Muscle of leg (tissue), 11 donors: Measurements from ENCODE around the gene ATG14. TPM values are rescaled to one million over a fixed set of nuclear protein-coding genes. Genes with fewer than 3 reads are reported as not detected.
"Not testable (repeated sequence)": the region's sequence is repeated elsewhere in the genome, so short reads cannot be mapped to it uniquely, and the experiment has no call there.

Experiments
- DNase-seq: peaks from one replicate; pipeline ENCODE4 v3.0.0; 2013
- H3K27ac ChIP-seq: one replicate; pipeline ENCODE4 v1.5.1; 2013; ENCODE audit warnings: mild to moderate bottlenecking, low read length, control low read depth
- H3K27me3 ChIP-seq: one replicate; pipeline ENCODE4 v1.6.1; 2013; ENCODE audit warnings: low read length; ENCODE audit not compliant: control insufficient read depth, insufficient read depth
- H3K36me3 ChIP-seq: one replicate; pipeline ENCODE4 v1.6.1; 2013; ENCODE audit warnings: low read length; ENCODE audit not compliant: control insufficient read depth, insufficient read depth
- H3K4me1 ChIP-seq: one replicate; pipeline ENCODE4 v1.6.1; 2013; ENCODE audit warnings: low read length; ENCODE audit not compliant: control insufficient read depth, insufficient read depth
- H3K4me3 ChIP-seq: one replicate; pipeline ENCODE4 v1.5.1; 2013; ENCODE audit warnings: low read length, control low read depth
- H3K9me3 ChIP-seq: replicated peaks from 2 replicates; pipeline ENCODE4 v1.6.1; 2013; ENCODE audit warnings: low read depth, low read length; ENCODE audit not compliant: control insufficient read depth
- WGBS: methylation state at CpG from one replicate; pipeline ENCODE4 v1.1.5; 2013; ENCODE audit warnings: missing lambda C conversion rate; ENCODE audit not compliant: insufficient coverage; 5-methylcytosine and 5-hydroxymethylcytosine counted together
- polyA plus RNA-seq, 8 donors: library from polyadenylated mRNA; unstranded; fragments of 120-200 nt; gene quantifications; one replicate each; pipeline versions ENCODE4 v1.2.1 to v1.2.3, GENCODE V29; 2013; ENCODE audit warnings: inconsistent platforms in 1 of 8, low replicate concordance in 1 of 8; ENCODE audit not compliant: insufficient read length in 8 of 8, insufficient read depth in 1 of 8
- total RNA-seq: library from RNA; stranded (reverse); fragments of 120-200 nt; gene quantifications from one replicate; pipeline ENCODE4 v1.2.4, GENCODE V29; 2013

Gene ATG14
- total and polyA plus RNA-seq, 9 donors: 11.1 to 20.5 (median 12.3) TPM

- H3K9me3 ChIP-seq: no peaks in the 10 kb centered on the region
- no peak overlapping the region for H3K4me3 ChIP-seq
- DNase-seq: no peak
- H3K27ac ChIP-seq: no peak overlapping the region
- H3K4me1 ChIP-seq: no peaks in the 10 kb centered on the region
- WGBS: 43% methylated on average over 4 of the region's 4 CpGs
- peaks cover 4% of the 10 kb centered on the region for H3K27me3 ChIP-seq
- H3K36me3 ChIP-seq: no peaks in the 10 kb centered on the region
Measured at GRCh38 chr14:55436519-55436918, 24.9 kb upstream of the ATG14 start.

GRCh38 chr14:55434805-55435174 lies 23.2 kb upstream of the ATG14 start:
- H3K27me3 ChIP-seq: no peaks in the 10 kb centered on the region
- WGBS: 60% methylated on average over 1 of the region's 3 CpGs
- no peaks in the 10 kb centered on the region for H3K4me1 ChIP-seq
- no peaks in the 10 kb centered on the region for H3K36me3 ChIP-seq
- no peaks in the 10 kb centered on the region for H3K9me3 ChIP-seq
- DNase-seq: no peak
- no peak overlapping the region for H3K4me3 ChIP-seq
- no peak overlapping the region for H3K27ac ChIP-seq

GRCh38 chr14:55433880-55434804 lies 22.5 kb upstream of the ATG14 start:
- Histone ChIP-seq H3K27ac (no peak overlapping the region), H3K4me1 (no peaks in the 10 kb centered on the region), H3K36me3 (no peaks in the 10 kb centered on the region), H3K4me3 (no peak overlapping the region), H3K9me3 (no peaks in the 10 kb centered on the region), H3K27me3 (no peaks in the 10 kb centered on the region)
- no CpG with 5 or more reads among the region's 6 CpGs for WGBS
- no peak for DNase-seq

- WGBS: no CpG with 5 or more reads among the region's 3 CpGs
- no peaks in the 10 kb centered on the region for H3K36me3 ChIP-seq
- H3K9me3 ChIP-seq: no peaks in the 10 kb centered on the region
- H3K27me3 ChIP-seq: no peaks in the 10 kb centered on the region
- no peak overlapping the region for H3K27ac ChIP-seq
- no peak overlapping the region for H3K4me3 ChIP-seq
- H3K4me1 ChIP-seq: no peaks in the 10 kb centered on the region
- DNase-seq: no peak
Measured at GRCh38 chr14:55432628-55433027, 21.0 kb upstream of the ATG14 start.

GRCh38 chr14:55430024-55430690 lies 18.5 kb upstream of the ATG14 start:
- H3K27me3 ChIP-seq: no peaks in the 10 kb centered on the region

GRCh38 chr14:55427439-55427838 lies 15.8 kb upstream of the ATG14 start:
- WGBS: 80% methylated on average over 2 of the region's 7 CpGs
- H3K9me3 ChIP-seq: no peaks in the 10 kb centered on the region
- no peaks in the 10 kb centered on the region for H3K27me3 ChIP-seq

More at GRCh38 chr14:55430024-55430690, 18.5 kb upstream of the ATG14 start:
- WGBS: no CpG with 5 or more reads among the region's 1 CpG
- Histone ChIP-seq H3K4me1 (no peaks in the 10 kb centered on the region), H3K9me3 (no peaks in the 10 kb centered on the region), H3K36me3 (no peaks in the 10 kb centered on the region), H3K27ac (no peak overlapping the region), H3K4me3 (no peak overlapping the region)
- DNase-seq: peak; percentile 57

GRCh38 chr14:55426891-55427290 lies 15.3 kb upstream of the ATG14 start:
- Histone ChIP-seq H3K36me3 (no peaks in the 10 kb centered on the region), H3K27ac (no peak overlapping the region), H3K4me3 (no peak overlapping the region), H3K27me3 (no peaks in the 10 kb centered on the region), H3K4me1 (peaks cover 5% of the 10 kb centered on the region), H3K9me3 (no peaks in the 10 kb centered on the region)
- WGBS: 88% methylated on average over 4 of the region's 4 CpGs
- DNase-seq: no peak

More at GRCh38 chr14:55427439-55427838, 15.8 kb upstream of the ATG14 start:
- peaks cover 5% of the 10 kb centered on the region for H3K4me1 ChIP-seq
- H3K36me3 ChIP-seq: no peaks in the 10 kb centered on the region
- H3K4me3 ChIP-seq: no peak overlapping the region
- H3K27ac ChIP-seq: no peak overlapping the region
- DNase-seq: no peak

- H3K9me3 ChIP-seq: no peaks in the 10 kb centered on the region
- WGBS: no CpG with 5 or more reads among the region's 1 CpG
- H3K4me1 ChIP-seq: peaks cover 5% of the 10 kb centered on the region
- no peaks in the 10 kb centered on the region for H3K36me3 ChIP-seq
- H3K27ac ChIP-seq: no peak overlapping the region
- no peak overlapping the region for H3K4me3 ChIP-seq
- no peaks in the 10 kb centered on the region for H3K27me3 ChIP-seq
- DNase-seq: no peak
Measured at GRCh38 chr14:55425091-55425490, 13.5 kb upstream of the ATG14 start.

- Histone ChIP-seq H3K9me3 (no peaks in the 10 kb centered on the region), H3K27me3 (no peaks in the 10 kb centered on the region), H3K4me3 (no peak overlapping the region), H3K36me3 (no peaks in the 10 kb centered on the region), H3K27ac (no peak overlapping the region), H3K4me1 (peaks cover 5% of the 10 kb centered on the region)
- WGBS: no CpG with 5 or more reads among the region's 2 CpGs
- DNase-seq: no peak
Measured at GRCh38 chr14:55423969-55424368, 12.3 kb upstream of the ATG14 start.

- not testable (repeated sequence) for H3K27me3 ChIP-seq, H3K27ac ChIP-seq, H3K4me3 ChIP-seq, H3K4me1 ChIP-seq, DNase-seq, H3K9me3 ChIP-seq, H3K36me3 ChIP-seq
- WGBS: 91% methylated on average over 7 of the region's 11 CpGs
Measured at GRCh38 chr14:55422338-55422737, 10.7 kb upstream of the ATG14 start.
